NCI-H1694 (cell line): ENCODE results near the gene CEP63.

ENCODE experiments used
- DNase-seq: peaks from one replicate; lab custom pipeline; 2025; lab: John Stamatoyannopoulos, UW

Gene CEP63

GRCh38 chr3:134468519-134468918 lies 17.3 kb upstream of the CEP63 start:
- DNase-seq: no peak

- DNase-seq: no peak
Observed at GRCh38 chr3:134471521-134472193, 14.2 kb upstream of the CEP63 start.

- no peak for DNase-seq
Observed at GRCh38 chr3:134472831-134473230, 13.0 kb upstream of the CEP63 start.

- peak; percentile 93 for DNase-seq
Observed at GRCh38 chr3:134473868-134474546, 11.8 kb upstream of the CEP63 start.

GRCh38 chr3:134474956-134475355 lies 10.9 kb upstream of the CEP63 start:
- DNase-seq: no peak

GRCh38 chr3:134476306-134476705 lies 9.6 kb upstream of the CEP63 start:
- DNase-seq: no peak

GRCh38 chr3:134477002-134477401 lies 8.9 kb upstream of the CEP63 start:
- DNase-seq: no peak

GRCh38 chr3:134477938-134478337 lies 7.9 kb upstream of the CEP63 start:
- no peak for DNase-seq

GRCh38 chr3:134480546-134480945 lies 5.3 kb upstream of the CEP63 start:
- no peak for DNase-seq

- DNase-seq: no peak
Observed at GRCh38 chr3:134481166-134481565, 4.7 kb upstream of the CEP63 start.

GRCh38 chr3:134482622-134483021 lies 3.2 kb upstream of the CEP63 start:
- DNase-seq: no peak

GRCh38 chr3:134483195-134483900 lies 2.5 kb upstream of the CEP63 start:
- no peak for DNase-seq

- DNase-seq: peak; percentile 21
Observed at GRCh38 chr3:134485075-134485717, 661 bp upstream of the CEP63 start.

GRCh38 chr3:134486577-134487041 lies 752 bp downstream of the CEP63 start:
- no peak for DNase-seq

GRCh38 chr3:134487406-134487805 lies 1.5 kb downstream of the CEP63 start:
- DNase-seq: peak; percentile 43

GRCh38 chr3:134494495-134494894 lies 8.6 kb downstream of the CEP63 start:
- DNase-seq: no peak

- DNase-seq: no peak
Observed at GRCh38 chr3:134495980-134496379, 10.1 kb downstream of the CEP63 start.

- no peak for DNase-seq
Observed at GRCh38 chr3:134496471-134497071, 10.7 kb downstream of the CEP63 start.

- DNase-seq: no peak
Observed at GRCh38 chr3:134503266-134503665, 17.4 kb downstream of the CEP63 start.

- no peak for DNase-seq
Observed at GRCh38 chr3:134504132-134504531, 18.3 kb downstream of the CEP63 start.

- DNase-seq: no peak
Observed at GRCh38 chr3:134505485-134505884, 19.6 kb downstream of the CEP63 start.

- no peak for DNase-seq
Observed at GRCh38 chr3:134511500-134511899, 25.6 kb downstream of the CEP63 start.
